ENCODE data around the gene ENTPD6. TPM values are rescaled to one million over a fixed set of nuclear protein-coding genes. Genes with fewer than 3 reads are reported as not detected.

Gene ENTPD6
- polyA plus RNA-seq, 3 donors = 36.2 to 120 (median 47.0) TPM

GRCh38 chr20:25191689-25192088 is 3.8 kb upstream of the ENTPD6 start:
- no peak for DNase-seq
- H3K4me1 ChIP-seq (ENCODE audit: control insufficient read depth in 1 of 2, insufficient read depth in 2 of 2, low read length in 2 of 2) = peaks cover 10 to 17% of the 10 kb centered on the region in 2 donors
- H2AFZ ChIP-seq (ENCODE audit: insufficient read depth, low read depth, low read length, poor library complexity, severe bottlenecking) = no peak overlapping the region
- peaks cover 11% of the 10 kb centered on the region for H3K4me1 Mint-ChIP-seq
- no peaks in the 10 kb centered on the region for H3K36me3 ChIP-seq (replicated peaks in 1 of 2; ENCODE audit: control insufficient read depth in 1 of 2, insufficient read depth in 2 of 2, low read length in 2 of 2)
- peaks cover 2 to 5% of the 10 kb centered on the region in 2 donors for H3K27me3 ChIP-seq (ENCODE audit: control insufficient read depth in 2 of 2, insufficient read depth in 2 of 2, low read length in 2 of 2)
- H3K4me3 Mint-ChIP-seq = no peak overlapping the region
- intact Hi-C loops (cut with micrococcal nuclease) = loop anchor here (10.0 kb wide), 2 partner anchors 127 to 197 kb away; partner anchors contain the start of gene APMAP (in 2 of the 2)
- TF ChIP-seq, protein P1, sequence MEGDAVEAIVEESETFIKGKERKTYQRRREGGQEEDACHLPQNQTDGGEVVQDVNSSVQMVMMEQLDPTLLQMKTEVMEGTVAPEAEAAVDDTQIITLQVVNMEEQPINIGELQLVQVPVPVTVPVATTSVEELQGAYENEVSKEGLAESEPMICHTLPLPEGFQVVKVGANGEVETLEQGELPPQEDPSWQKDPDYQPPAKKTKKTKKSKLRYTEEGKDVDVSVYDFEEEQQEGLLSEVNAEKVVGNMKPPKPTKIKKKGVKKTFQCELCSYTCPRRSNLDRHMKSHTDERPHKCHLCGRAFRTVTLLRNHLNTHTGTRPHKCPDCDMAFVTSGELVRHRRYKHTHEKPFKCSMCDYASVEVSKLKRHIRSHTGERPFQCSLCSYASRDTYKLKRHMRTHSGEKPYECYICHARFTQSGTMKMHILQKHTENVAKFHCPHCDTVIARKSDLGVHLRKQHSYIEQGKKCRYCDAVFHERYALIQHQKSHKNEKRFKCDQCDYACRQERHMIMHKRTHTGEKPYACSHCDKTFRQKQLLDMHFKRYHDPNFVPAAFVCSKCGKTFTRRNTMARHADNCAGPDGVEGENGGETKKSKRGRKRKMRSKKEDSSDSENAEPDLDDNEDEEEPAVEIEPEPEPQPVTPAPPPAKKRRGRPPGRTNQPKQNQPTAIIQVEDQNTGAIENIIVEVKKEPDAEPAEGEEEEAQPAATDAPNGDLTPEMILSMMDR (IDR thresholded peaks at IDR 0.05) = no peak
- H3K27ac Mint-ChIP-seq = no peak overlapping the region
- H3K27ac ChIP-seq (ENCODE audit: low read depth in 1 of 2, low read length in 2 of 2) = no peak overlapping the region
- H3K9me3 Mint-ChIP-seq = peaks cover 0 to 4% (median 2%) of the 10 kb centered on the region in 7 donors
- no peak overlapping the region for H3K4me3 ChIP-seq (replicated peaks in 1 of 3; ENCODE audit: low read depth in 2 of 3, low read length in 3 of 3)
- H3K36me3 Mint-ChIP-seq = no peaks in the 10 kb centered on the region
- WGBS (ENCODE audit: insufficient coverage) = 96% methylated on average over 2 of the region's 2 CpGs
- H3K4me2 ChIP-seq (replicated peaks; ENCODE audit: extremely low read depth, low read length, poor library complexity, severe bottlenecking) = no peak overlapping the region
- H3K79me2 ChIP-seq (ENCODE audit: insufficient read depth, low read length) = peaks cover 12% of the 10 kb centered on the region
- H3K9me3 ChIP-seq (replicated peaks in 1 of 2; ENCODE audit: control insufficient read depth in 1 of 2, insufficient read depth in 1 of 2, low read length in 2 of 2) = peaks cover 0 to under 1% of the 10 kb centered on the region in 2 donors
- no peaks in the 10 kb centered on the region for H4K20me1 ChIP-seq (ENCODE audit: insufficient read depth, low read length)
- no peak overlapping the region for H3K9ac ChIP-seq (ENCODE audit: insufficient read depth, low read length, poor library complexity, severe bottlenecking)
- H3K27me3 Mint-ChIP-seq (ENCODE audit: low read depth in 3 of 3) = peaks cover 3 to 20% (median 12%) of the 10 kb centered on the region in 3 donors

DNA sequence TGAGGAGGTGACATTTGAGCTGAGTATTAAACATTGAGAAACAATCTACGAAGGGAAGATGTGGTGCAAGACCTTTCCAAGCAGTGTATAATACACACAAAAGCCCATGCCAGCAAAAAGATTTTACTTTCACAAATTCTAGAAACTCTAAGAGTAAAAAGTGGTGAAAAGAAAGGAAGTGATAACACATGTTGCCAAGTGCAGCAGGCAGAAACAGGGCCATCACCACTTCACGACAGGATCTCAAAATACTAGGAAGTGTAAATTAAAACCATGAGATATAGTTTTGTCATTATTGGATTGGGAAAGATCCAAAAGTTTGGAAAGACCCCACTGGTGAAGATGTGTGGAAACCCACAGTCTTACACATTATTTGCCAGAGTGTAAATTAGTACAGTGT is 1.7 kb upstream of the ENTPD6 start:
- no CpG with 5 or more reads among the region's 2 CpGs for WGBS (ENCODE audit: insufficient coverage)
- Mint-ChIP-seq H3K4me3 (no peak overlapping the region), H3K27me3 (ENCODE audit: low read depth in 3 of 3) (peaks cover 3 to 17% (median 8%) of the 10 kb centered on the region in 3 donors), H3K36me3 (peaks cover 8 to 12% of the 10 kb centered on the region in 2 donors), H3K4me1 (peaks cover 25% of the 10 kb centered on the region), H3K9me3 (no peaks in the 10 kb centered on the region), H3K27ac (no peak overlapping the region)
- Histone ChIP-seq H4K20me1 (ENCODE audit: insufficient read depth, low read length) (peaks cover 6% of the 10 kb centered on the region), H3K79me2 (ENCODE audit: insufficient read depth, low read length) (peaks cover 32% of the 10 kb centered on the region), H3K9ac (ENCODE audit: insufficient read depth, low read length, poor library complexity, severe bottlenecking) (no peak overlapping the region), H3K36me3 (replicated peaks in 1 of 2; ENCODE audit: control insufficient read depth in 1 of 2, insufficient read depth in 2 of 2, low read length in 2 of 2) (no peaks in the 10 kb centered on the region), H3K27me3 (ENCODE audit: control insufficient read depth in 2 of 2, insufficient read depth in 2 of 2, low read length in 2 of 2) (peaks cover 0 to 2% of the 10 kb centered on the region in 2 donors), H3K9me3 (replicated peaks in 1 of 2; ENCODE audit: control insufficient read depth in 1 of 2, insufficient read depth in 1 of 2, low read length in 2 of 2) (no peaks in the 10 kb centered on the region), H3K27ac (ENCODE audit: low read depth in 1 of 2, low read length in 2 of 2) (no peak overlapping the region), H3K4me3 (replicated peaks in 1 of 3; ENCODE audit: low read depth in 2 of 3, low read length in 3 of 3) (no peak overlapping the region), H2AFZ (ENCODE audit: insufficient read depth, low read depth, low read length, poor library complexity, severe bottlenecking) (peak overlapping the region; percentile 26), H3K4me2 (replicated peaks; ENCODE audit: extremely low read depth, low read length, poor library complexity, severe bottlenecking) (no peak overlapping the region), H3K4me1 (ENCODE audit: control insufficient read depth in 1 of 2, insufficient read depth in 2 of 2, low read length in 2 of 2) (peaks cover 18 to 29% of the 10 kb centered on the region in 2 donors)
- intact Hi-C loops (cut with micrococcal nuclease) = loop anchor here (10.0 kb wide), 2 partner anchors 129 to 199 kb away; partner anchors contain the start of gene APMAP (in 2 of the 2)
- TF ChIP-seq, protein P1 (IDR thresholded peaks at IDR 0.05) = no peak
- no peak for DNase-seq
